Daoy (cell line): ENCODE data around the gene COBLL1. TPM values are rescaled to one million over a fixed set of nuclear protein-coding genes. Genes with fewer than 3 reads are reported as not detected.

Source experiments
- DNase-seq: peaks from one replicate; pipeline ENCODE4 v3.0.0-alpha.2; 2015; ENCODE audit warnings: low read depth
- total RNA-seq: library from RNA; depleted of rRNA; stranded (reverse); fragments of >200 nt; shearing (Covaris generic); gene quantifications from 2 replicates; pipeline ENCODE4 v1.2.3, GENCODE V29; 2014

Gene COBLL1
- total RNA-seq, 1 experiment from 2014 or later, result 6.7 TPM

GRCh38 chr2:164818149-164819136 is 23.2 kb downstream of the COBLL1 start:
- DNase-seq, result no peak

GRCh38 chr2:164816900-164817299 is 24.7 kb downstream of the COBLL1 start:
- no peak for DNase-seq

- DNase-seq, result no peak
These were observed 25.6 kb downstream of the COBLL1 start for GRCh38 chr2:164816046-164816445.

GRCh38 chr2:164815071-164815793 is 26.4 kb downstream of the COBLL1 start:
- no peak for DNase-seq

GRCh38 chr2:164813535-164813934 is 28.1 kb downstream of the COBLL1 start:
- DNase-seq, result no peak

- DNase-seq, result no peak
These were observed 29.2 kb downstream of the COBLL1 start for GRCh38 chr2:164812378-164812777.

- no peak for DNase-seq
These were observed 29.8 kb downstream of the COBLL1 start for GRCh38 chr2:164811819-164812218.

GRCh38 chr2:164810843-164811242 is 30.8 kb downstream of the COBLL1 start:
- no peak for DNase-seq

- DNase-seq, result no peak
These were observed 32.8 kb downstream of the COBLL1 start for GRCh38 chr2:164808776-164809175.

- no peak for DNase-seq
These were observed 37.7 kb downstream of the COBLL1 start for GRCh38 chr2:164803776-164804466.

GRCh38 chr2:164802095-164802707 is 39.4 kb downstream of the COBLL1 start:
- DNase-seq, result no peak

- DNase-seq, result no peak
These were observed 41.1 kb downstream of the COBLL1 start for GRCh38 chr2:164800572-164800971.

- DNase-seq, result no peak
These were observed 44.0 kb downstream of the COBLL1 start for GRCh38 chr2:164797627-164798026.

GRCh38 chr2:164796999-164797398 is 44.6 kb downstream of the COBLL1 start:
- no peak for DNase-seq

- no peak for DNase-seq
These were observed 47.0 kb downstream of the COBLL1 start for GRCh38 chr2:164794432-164795231.

- no peak for DNase-seq
These were observed 47.6 kb downstream of the COBLL1 start for GRCh38 chr2:164794016-164794415.

GRCh38 chr2:164793529-164793928 is 48.1 kb downstream of the COBLL1 start:
- no peak for DNase-seq

- DNase-seq, result no peak
These were observed 49.1 kb downstream of the COBLL1 start for GRCh38 chr2:164792316-164793170.

GRCh38 chr2:164789968-164790367 is 51.7 kb downstream of the COBLL1 start:
- no peak for DNase-seq

- no peak for DNase-seq
These were observed 54.8 kb downstream of the COBLL1 start for GRCh38 chr2:164786787-164787186.
